Panc1 (cell line): ENCODE results near the gene ZNF519.
"Not testable (repeated sequence)": the region's sequence is repeated elsewhere in the genome, so short reads cannot be mapped to it uniquely, and the experiment has no call there.

Experiments used
- CTCF ChIP-seq: fragments of 450-650 bp; IDR thresholded peaks from 2 replicates; pipeline ENCODE4 v1.5.1; 2017; ENCODE audit warnings: mild to moderate bottlenecking
- POLR2AphosphoS5 ChIP-seq: IDR thresholded peaks from 2 replicates; pipeline ENCODE4 v1.6.1; 2012; ENCODE audit warnings: mild to moderate bottlenecking, low read depth, low read length, moderate library complexity
- REST ChIP-seq, 2 experiments: IDR thresholded peaks; 2 replicates each; pipeline ENCODE4 v1.6.1; 2011 to 2012; ENCODE audit warnings: low read depth in 2 of 2, control low read depth in 1 of 2, low read length in 1 of 2, mild to moderate bottlenecking in 1 of 2, moderate library complexity in 1 of 2; ENCODE audit not compliant: insufficient read depth in 1 of 2
- SIN3A ChIP-seq: IDR thresholded peaks from 2 replicates; pipeline ENCODE4 v1.6.1; 2012; ENCODE audit warnings: low read depth, mild to moderate bottlenecking, low read length, moderate library complexity, borderline replicate concordance; ENCODE audit not compliant: insufficient read depth

- TF ChIP-seq CTCF; REST (IDR thresholded peaks at IDR 0.05; ENCODE audit: insufficient read depth in 1 of 2, low read depth in 2 of 2, low read length in 1 of 2); POLR2AphosphoS5; SIN3A: not testable (repeated sequence)
These were observed 11.8 kb upstream of the ZNF519 start for GRCh38 chr18:14143871-14144627.
